IPS-NIHi11 (cell line): ENCODE measurements around the gene SP140.
A peak's percentile ranks its signal among the peaks of the same experiment; 100 is the strongest.
"Not testable (repeated sequence)": the region's sequence is repeated elsewhere in the genome, so short reads cannot be mapped to it uniquely, and the experiment has no call there.

Experiments used
- DNase-seq: peaks from one replicate; pipeline ENCODE4 v3.0.0; 2012; ENCODE audit warnings: mixed read lengths, low spot score

SP140 gene

DNA sequence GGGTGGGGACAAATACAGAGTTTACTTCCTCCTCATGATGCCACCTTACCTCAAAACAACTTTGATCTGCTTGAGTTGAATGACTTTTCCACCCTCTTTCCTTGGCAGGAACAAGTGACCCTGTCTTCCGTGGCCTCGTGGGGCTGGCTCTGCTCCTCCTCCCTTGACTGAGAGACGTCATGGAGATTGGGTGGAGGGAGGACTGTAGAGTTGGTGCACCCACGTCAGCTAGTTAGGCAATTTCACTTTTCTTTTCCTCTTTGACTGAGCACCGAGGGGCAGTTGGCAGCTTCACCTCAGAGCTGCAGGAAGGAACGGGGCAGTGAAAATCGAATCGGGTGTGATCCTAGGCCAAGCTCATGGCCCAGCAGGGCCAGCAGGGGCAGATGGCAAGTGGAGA is at the start of gene SP140:
Gene SP140 (plus strand): TSS at position 251 of the 400 bp plus-strand sequence. CDS start 109 bp downstream, at position 360.
- DNase-seq = no peak

DNA sequence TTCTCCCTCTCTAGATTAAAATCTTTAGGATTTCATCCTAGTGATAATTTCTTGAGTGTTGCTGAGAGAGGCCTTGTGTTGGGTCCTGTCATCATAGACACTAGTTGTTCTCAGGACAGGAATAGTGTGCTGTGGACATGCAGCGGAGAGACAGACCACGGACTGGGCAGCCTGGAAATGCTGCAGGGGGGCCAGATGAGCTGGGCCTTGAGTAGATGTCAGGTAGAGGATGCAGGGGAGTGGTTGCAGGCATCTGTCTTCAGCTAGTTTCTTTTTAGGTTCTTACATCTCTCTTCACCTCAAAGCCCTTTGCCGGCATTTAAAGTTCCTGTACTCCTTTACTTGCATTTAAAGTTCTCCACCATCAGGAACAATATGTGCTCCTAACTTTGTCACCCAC is 48.5 kb upstream of the SP140 start:
- DNase-seq = no peak

DNA sequence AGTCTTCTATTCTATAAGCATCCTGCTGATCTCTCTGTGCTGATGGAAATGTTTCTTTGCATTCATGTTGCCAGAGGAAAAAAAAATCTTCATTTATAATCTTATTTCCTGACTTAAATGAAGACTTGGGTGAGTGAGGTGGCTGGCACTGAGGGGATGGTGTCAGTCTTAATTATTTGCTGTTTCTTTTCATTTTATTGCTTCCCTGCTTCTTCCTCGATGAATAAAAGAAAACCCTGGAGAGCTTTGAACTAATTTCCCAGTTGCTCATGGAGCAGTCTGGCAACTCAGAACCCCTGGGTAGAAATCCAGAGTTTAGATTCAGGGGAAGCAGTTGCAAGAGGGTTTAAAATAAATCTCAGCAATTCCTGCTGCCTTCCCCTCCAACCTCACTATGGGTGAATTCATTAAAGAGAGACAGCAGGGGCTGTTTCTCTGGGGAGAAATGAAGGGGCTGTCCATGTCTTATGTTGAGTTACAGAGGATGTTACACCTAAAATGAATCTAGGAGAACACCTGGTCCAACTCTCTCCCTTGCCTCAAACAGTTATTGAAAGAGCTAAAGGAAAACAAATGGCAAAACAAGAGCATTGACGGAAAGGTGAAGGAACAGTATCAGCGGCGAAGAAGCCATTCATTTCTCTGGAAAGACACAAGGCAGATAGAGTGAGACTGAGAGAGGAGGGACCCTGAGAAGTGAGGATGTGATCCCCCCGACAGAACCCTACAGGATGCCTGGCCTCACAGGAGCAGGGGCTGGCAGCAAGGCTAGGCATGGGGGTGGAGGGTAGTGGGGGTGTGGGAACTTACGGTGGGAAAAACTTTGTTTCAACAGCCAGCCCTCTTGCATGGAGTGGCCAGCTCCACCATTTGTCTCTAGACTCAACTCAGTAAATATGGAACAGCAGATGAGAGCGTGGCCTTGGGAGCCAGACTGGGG is 46.7 kb upstream of the SP140 start:
- no peak for DNase-seq

DNA sequence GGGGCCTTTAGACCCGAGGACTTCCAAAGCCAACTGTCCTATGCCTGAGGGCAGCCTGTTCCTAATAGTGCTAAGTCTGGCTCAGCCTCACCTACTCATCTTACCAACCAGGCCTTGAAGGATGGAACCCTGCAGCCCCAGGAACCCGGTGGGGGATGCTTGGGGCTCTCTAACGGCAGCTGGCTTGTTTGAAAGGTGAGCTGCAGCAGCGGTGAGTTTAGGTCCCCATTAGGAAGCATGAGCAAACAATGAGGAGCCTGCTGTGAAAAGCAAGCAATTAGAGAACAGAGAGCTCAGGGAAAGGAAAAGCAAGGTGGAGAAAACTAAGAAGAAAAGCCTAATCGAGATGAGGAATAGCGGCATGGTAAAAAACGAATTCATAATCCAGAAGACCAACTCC is 45.6 kb upstream of the SP140 start:
- DNase-seq = peak; percentile 26

DNA sequence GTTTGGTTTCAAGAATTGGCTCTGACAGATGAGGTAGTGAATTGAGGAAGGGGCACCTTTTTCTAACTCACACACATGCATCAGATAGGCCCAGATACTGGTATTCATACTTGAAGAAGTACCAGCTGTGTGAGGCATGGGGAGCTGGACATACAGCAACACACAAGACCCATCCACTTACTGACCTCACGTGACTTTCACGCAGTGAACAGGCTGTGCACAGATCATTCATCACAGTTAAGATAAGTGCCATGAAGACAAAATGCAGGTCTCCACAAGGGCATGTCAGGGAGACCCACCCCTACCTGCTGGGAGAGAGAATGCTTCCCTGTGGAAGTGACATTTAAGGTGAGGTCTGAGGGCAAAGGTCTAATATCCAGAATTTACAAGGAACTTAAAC is 44.3 kb upstream of the SP140 start:
- DNase-seq = no peak

DNA sequence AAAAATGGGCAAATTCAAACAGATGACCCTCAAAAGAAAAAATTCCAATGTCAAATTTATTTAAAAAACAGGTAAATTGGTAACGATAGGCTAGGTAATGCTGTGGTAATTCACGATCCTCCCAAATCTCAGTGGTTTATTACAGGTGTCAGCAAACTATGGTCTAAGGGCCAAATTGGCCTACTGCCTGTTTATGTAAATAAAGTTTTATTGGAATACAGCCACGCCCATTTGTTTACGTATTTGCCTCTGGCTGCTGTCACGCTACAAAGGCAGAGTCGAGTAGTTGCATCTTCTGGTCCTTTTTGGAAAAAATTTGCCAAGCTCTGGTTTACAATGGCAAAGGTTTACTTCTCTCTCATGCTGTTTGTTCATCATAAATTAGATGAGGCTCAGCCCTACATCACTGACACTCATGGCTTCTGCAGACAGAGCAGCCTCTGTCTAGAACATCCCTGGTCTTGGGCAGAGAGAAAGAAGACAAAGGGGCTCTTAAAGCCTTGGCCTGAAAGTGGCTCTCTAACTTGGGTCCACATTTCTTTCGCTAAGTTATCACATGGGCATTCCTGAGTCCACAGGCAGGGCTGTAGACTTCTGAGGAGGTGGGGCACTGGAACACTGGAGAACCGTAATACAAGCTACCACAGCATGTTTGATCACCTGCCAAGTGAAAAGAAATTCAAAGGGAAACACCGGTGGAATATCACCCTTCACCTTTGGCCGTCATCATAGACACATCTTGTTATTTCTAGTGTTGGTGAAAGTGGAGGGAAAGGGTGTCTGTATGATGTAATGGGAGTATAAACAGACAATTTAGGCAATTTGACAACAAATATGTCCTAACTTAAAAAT is 40.6 kb upstream of the SP140 start:
- DNase-seq = no peak

DNA sequence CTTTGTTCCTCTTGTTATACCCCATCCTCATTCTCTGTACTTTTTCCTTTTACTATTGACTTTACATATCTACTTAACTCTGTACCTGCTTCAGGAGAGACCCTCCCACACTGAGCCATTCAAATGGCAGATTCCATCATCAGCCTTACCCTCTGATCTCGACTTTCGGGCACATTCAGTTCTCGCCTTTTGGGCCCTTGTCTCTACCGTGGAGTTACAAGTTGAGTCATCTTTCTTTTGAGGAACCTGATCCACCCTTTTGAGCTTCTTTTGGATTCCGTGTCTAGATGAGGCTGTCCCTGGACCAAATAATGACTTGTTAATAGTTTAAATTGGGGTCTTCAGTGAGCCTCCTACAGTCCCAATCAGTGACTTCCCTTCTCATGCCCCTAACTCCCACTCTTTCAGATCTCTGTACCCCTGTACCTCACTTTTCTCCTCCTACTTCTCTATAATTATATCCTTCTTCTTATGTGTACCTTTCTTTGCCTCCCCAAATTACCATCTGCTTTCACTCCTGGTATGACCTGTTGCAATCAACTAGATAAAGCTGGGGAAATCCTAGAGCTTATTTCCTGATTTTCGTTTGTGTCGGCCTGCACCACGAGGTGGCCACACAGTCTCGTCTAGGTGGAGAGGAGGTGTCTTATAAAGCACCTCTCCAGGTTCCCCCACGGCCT is 23.0 kb upstream of the SP140 start:
- no peak for DNase-seq

DNA sequence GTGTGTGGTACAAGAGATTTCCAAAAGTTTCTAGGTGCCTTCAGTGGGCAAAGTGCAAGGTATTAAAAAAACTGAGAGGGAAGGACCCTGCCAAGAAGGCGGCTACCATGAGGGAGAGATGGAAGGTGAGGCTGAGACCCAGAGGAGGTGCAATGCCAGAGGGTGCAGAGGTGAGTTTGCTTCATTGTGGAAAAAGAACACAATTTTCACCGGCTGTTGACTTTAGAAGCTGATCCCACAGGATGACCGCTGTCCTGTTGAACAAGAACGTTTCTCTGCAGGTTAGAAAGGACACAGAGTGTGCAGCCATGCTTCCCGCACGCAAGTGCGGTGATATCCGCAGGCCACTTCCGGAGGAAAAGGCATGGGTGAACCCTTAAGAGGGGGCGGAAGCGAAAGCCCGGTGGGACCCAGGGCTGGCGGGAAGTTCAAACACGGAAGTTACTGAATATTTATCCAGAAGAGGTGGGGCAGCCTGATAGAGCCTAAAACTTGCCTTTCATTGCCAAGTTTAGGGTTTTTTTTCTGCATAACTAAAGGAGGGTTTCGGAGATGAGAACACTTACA is 22.3 kb upstream of the SP140 start:
- no peak for DNase-seq

DNA sequence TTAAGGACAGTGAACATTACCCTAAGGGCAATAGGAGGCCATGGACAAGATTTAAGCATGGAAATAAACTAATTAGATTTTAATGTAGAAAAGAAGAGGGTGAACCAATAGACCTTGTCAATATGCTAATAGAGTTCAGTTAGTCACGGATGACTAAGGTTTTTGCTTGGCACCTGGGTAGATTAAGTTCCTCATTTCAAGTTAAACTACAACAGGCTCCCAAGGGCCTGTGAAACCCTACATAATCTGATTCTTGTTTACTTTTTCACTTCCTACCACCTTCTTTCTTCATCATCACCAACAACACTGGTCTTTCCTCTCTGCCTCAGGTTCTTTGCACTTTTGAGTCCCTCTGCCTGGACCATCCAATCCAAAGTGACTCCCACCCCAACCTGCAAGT is 20.5 kb upstream of the SP140 start:
- DNase-seq = no peak

DNA sequence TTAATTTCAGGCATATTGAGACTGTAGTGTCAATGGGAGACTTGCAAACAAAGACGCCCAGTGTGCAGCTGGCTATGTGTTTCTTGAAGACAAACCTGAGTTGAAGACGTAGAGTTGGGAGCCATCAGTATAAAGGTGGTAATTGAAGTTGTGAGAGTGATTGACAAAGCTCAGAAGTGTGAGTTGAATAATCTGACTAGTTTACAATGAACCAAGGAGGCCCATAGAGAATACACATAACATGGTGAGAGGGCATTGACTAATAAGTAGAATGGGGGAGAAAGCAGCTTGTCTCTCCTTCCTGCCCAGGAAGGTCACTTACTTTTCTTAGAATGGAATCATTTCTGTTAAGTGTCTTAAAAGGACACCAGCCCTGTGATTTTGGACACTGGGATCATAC is 19.8 kb upstream of the SP140 start:
- DNase-seq = no peak

DNA sequence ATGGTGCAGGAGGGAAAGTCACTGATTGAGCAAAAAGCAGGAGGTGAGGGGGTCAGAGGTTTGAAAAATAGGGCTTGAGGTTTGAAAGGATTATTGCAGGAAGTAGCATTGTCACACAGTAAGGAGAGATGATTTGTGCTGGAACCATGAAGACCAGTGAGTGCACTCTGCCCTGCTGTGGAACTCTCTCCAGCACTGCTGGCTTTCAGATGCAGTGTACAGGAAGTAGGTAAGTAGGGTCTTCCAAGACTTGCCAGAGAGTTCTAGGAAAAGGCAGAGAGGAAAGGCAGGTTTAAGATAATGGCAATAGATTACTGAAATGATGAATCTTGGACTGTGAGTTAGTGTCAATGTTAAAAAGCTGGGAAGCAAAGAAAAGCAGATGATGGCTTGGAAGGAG is 17.0 kb upstream of the SP140 start:
- no peak for DNase-seq

DNA sequence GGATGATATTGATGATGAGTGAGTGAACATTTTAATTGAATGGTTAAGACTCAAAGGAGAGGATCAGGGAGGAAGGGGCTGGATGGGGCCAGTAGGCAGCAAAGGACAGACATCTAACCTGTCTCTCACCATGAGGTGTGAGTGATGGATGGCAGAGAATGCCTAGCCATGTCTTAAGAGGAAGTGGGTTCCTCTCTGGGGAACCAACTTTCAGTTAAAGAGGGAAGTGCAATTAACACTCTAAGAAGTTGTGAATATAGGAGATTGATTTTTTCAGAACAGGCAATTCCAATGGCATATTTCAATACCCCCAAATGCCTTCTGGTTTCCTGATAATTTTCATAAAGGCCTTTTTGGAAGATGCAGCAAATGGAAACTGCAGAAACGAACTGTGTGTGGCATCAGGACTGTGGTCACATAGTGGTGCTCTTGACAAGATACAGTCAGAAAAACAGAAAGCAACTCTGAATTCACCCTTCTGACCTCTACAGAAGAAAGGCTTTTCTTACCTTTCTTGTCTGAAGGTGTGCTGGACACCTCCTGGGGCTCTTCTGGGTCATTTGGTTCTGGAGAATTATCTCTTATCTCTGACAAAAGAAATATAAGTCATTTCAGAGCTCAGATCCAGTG is 16.0 kb upstream of the SP140 start:
- DNase-seq = no peak

DNA sequence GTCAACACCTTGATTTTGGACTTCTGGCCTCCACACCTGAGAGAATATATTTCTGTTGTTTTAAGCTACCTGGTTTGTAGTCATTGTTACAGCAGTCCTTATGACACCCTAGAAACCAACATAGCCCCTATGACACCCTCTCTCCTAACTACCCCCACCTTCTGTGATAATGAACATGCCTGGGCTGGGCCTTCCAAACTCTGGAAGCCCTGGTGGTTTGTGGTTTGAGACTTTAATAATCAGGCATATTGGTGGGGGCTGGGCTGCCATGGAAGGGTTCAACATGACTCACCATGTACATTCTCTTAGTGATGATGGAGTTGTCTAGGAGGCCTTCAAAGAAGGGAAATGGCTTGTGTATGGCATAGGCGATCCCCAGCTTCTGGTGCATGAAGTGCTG is 9.0 kb upstream of the SP140 start:
- no peak for DNase-seq

DNA sequence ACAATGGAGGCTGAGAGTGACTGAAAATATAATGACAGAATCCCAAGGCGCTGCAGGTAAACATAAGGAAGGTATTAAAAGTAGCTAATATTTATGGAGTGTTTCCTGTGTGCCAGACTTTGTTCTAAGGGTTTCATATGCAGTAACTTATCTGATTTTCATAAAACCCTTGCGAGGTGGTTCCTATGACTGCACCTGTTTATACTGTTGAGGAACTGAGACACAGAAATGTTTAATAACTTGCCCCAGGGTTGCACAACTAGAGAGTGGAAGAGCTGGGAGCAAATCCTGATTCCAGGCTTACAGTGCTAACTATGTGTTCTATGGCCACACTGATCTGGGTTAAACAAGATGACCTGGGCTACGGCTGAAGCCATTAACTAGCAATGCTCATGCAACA is 8.1 kb upstream of the SP140 start:
- no peak for DNase-seq

DNA sequence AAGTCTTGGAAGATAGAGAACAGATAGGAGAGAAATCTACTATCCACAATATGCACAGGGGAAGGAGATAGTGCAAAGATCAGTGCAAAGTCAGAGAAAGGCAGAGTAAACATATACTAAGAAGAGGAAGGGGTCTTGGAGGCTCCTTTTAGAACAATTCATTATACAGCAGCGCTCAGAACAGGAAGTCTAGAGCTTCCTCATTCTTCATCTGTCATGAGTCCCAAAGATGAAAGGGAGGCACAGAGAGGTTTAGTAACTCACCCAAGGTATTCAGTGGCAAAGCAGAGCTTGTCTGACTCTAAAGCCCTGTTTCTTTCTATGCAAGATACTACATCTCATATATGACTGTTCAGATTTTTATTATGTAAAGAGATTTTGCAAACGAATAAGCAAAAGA is 7.1 kb upstream of the SP140 start:
- no peak for DNase-seq

DNA sequence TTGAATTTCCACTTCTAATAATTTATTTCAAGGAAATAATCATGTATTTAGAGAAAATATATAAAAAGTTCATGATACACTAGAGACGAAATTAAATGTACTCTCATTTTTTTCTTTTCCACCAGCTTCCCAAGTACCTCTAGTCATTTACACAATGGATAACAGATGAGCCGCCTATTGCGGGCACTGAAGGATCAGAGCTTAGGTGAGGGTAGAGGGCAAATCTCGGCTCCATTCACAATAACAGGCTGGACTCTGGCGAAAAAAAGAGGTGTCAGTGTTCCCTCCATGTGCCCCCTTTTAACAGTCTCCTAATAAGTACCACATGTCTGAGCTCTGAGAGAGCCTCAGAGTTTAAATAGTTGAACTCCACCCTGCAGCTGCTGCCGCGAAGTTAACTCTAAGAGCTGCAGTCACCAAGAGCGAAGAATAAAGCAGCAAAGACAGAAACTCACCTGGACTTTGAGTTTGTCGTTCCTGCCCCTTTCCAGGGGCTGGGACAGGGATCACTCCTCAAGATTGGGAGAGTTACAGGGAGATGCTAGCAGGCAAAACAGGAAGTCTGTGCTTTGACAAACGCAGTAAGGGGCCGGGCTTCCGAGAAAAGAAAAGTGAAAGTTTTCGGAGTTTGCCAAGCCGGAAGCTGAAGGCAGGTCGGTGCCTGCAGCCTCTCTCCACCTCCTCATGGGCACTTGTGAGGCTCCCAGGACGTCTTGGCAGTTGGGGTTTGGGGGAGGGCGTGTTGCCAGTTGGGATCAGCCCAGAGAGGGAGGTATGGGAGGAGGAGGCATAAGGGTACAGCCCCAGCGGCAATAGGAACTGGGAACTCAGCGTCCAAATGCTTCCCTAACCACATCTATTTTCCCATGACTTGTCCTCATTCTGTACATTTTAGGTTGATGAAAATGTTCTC is 5.9 kb upstream of the SP140 start, which contains the start of gene SP110:
Gene SP110 (minus strand): TSS at position 566 of the 913 bp plus-strand sequence. CDS start 3,057 bp downstream, outside the sequence.
- DNase-seq = peak; percentile 62

DNA sequence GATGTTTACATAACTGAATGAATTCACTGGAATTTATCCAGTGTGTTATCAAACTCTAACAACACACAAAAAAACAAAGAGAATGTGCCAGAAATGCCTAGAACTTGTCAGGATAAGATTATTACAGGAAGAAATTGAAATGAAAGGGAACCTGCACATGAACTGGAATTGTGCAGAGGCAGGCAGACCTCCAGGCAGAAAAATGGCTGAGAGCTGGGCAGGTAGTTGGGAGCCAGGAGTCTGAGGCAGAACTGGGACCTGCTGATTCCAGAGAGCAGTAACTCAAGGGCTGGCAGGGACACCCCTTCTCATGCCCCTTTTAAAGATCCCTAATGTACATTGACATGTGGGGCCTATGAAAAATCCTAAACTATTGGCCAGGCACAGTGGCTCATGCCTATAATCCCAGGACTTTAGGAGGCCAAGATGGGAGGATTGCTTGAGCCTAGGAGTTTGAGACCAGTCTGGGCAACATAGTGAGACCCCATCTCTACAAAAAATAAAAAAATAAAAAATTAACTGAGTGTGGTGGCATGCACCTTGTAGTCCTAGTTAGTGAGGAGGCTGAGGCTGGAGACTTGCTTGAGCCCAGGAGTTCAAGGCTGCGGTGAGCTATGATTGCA is 5.1 kb upstream of the SP140 start:
- no peak for DNase-seq

DNA sequence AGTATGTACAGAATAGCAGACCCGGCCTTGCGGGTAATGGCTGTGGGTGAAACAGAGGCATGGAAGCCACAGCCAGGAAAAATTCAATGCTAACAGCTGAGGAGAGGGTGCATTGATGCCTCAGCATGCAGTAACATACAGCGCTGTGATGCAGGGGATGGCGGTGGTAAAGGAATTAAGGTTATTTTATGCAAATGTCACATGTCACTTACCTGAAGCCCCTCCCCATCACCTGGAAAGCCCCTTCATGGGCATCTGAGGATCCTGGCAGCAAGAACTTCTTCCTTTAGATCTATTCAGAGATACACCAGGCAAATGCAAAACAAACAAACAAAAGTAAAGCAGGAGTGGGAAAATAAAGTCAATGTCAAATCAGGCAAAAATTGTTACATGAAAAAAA is 4.0 kb upstream of the SP140 start:
- DNase-seq = no peak

DNA sequence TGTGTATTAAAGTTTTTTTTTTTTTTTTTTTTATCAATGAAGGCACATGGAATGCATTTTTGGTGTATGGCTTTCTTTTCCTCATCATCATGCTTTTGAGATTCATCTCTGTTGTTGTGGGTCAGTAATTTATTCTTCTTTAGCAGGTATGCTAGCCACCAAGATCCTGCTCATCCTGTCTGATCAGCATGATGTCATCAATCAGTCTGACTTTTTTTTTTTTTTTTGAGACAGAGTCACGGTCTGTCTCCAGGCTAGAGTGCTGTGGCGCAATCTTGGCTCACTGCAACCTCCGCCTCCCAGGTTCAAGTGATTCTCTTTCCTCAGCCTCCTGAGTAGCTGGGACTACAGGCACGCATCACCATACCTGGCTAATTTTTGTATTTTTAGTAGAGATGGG is 2.7 kb upstream of the SP140 start:
- DNase-seq = not testable (repeated sequence)

DNA sequence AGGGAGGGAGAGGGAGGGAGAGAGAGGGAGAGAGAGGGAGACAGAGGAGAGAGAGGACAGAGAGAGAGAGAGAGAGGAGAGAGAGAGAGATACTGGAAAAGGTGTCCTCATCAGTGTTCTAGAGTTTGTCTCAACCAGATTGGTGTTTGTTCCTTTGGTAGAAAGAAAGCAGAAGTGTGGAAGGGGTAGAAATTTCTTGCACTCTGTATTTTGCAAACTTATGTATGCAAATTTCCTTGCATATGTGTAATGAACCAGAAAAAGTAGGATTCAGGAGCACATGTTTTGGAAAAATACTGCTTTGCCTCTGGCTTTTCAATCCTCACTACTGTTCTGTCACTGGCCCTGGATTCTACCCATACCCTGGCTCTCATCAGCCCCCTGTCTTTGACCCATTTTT is 1.1 kb upstream of the SP140 start:
- no peak for DNase-seq
